Stimulated activated CD4-positive, alpha-beta T cell treated with anti-CD3 and anti-CD28 coated beads, Interleukin-2, amount 100 ng/mL, for 24 hours (primary cell): ENCODE data around the gene EEF1E1.
"Not testable (repeated sequence)": the region's sequence is repeated elsewhere in the genome, so short reads cannot be mapped to it uniquely, and the experiment has no call there.

ENCODE experiments used
- DNase-seq, 2 donors: peaks; one replicate each; pipeline ENCODE4 v3.0.0-alpha.2; 2020

EEF1E1 gene

DNA sequence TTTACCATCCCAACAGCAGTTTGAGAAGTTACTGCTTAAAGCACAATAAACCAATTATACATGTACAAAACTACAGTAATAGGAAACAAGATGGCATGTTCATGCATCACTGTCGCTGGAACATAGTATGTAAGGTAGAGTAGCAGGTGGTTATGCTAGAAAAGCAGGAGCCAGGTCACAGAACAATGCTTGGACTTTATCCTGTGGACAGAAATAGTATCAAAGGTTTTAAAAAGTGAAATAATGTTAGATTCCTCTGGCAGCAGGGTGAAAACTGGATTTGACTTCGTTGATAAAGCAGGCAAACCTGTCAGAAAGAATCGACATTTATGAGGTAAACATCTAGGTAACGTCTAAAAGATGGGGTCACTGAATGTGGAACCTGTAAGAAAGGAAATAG, 40.6 kb downstream of the EEF1E1 start:
- no peak for DNase-seq

DNA sequence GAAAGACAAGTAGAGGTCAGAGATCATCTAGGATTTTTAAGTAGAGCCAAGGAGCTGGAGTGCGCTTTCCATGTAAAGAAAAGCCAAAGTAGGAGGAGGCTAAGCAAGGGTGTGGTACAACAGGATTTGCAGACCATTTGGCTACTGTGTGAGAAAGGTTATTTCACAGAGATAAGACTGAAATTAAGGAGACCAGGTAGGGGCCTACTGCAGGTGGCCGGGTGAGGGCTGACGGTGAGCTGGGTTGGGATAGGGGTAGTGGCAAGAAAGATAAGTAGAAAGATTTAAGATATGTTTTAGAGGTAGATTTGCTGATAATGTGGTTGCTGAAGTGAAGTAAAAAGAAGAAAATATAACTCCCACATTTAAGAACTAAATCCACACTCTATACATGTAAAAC, 42.0 kb downstream of the EEF1E1 start:
- DNase-seq, result no peak

DNA sequence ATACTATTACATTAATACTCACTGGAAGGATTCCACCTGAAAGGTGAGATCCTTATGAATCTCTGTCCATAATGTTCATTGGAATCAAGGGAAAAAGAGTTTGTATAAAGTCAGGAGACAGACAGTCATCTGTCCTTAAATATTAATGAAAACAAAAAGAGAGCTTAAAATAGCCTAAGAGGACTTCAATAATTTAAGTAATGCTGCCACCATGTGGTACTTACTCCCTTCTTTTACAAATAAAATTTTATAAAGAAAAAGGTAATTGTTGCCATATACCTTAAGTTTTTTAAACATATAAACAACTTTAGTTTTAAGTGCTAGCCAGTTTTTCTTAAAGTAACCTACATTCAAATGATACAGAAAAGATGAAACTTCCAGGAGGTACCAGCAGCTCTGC, 43.2 kb downstream of the EEF1E1 start:
- DNase-seq, result no peak

DNA sequence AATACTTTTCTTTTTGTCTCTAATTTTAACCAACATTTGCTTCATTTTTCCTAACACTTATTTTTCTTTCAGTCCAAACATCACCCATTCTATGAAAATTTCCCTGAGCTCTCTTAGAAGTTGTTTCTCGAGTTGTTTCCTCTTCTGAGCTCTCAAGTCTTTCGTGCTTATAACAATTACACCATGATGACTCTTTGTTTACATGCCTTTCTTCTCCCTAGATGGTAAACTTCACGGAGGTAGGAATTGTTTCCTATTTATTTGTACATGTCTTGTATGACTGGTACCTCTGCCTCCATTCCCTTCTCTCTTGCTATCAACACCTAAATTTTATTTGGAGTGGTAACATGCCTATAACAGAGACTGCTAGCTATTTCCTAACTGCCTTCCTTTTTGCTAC, 44.6 kb downstream of the EEF1E1 start:
- no peak for DNase-seq

DNA sequence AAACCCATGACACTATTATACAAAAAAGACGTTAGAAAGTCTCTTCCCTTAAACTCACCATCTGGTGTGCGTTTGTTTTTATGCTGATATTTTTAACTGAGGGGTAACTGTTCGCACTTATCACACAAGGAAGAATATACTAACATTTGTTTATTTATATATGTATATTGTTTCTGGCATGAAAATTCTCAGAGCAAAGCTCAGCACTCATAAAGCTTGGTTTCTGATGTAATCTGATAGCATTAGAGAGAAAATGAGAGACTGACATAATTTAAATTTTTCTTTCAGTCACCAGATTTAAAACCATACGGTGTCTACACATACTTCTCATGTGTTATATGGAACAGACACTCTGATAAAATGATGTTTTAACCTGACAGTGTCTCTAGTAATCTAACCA, 45.1 kb downstream of the EEF1E1 start:
- DNase-seq, result no peak

DNA sequence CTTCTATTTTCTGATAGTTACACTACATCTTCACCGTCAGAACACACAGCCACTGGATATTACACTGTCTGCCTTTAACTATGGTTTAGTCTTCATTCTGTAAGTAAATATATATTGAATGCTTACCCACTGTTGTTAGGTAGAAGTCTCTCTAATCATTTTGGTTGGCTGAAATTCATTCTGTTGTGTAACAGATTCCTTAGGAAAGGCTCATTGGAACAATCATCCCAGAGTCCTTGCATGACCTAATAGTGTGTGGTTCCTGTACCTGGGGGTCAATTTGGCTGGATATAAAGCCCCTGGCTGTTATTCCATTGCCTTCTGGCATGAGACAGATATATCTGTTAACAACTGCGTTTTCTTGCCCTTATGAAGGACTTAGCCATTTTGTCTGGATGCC, 48.1 kb downstream of the EEF1E1 start:
- DNase-seq, result no peak

DNA sequence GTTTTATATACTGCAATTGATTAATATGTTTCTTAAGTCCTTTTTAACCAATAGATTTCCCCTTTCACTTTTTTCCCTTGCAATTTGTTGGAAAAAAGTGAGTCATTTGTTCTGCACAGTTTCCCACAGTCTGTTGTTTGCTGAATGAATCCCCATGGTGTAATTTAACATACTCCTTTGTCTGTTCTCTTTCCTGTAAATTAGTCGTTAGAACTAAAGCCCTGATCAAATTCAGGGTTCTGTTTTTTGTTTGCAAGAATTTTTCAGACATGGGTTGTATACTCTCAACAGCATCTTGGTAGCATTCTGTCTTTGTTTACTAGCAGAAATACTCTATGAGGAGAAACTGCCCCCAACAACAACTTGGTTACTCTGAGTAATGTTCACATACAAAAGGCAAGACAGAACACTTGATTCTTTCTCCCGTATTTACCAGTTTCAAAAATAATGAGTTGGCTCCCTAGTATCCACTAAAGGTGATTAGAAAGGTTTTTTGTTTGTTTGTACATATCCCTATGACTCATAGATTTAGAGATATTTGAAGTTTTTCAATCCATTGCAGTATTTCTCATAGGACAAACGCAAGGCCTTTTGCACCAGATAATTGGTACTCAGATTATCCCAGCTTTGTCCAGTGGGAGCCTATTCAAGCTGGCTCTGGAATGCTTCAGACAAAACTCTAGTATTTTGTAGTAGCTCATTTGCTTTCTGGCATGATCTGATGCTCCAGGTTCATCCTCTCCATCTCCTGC, 54.6 kb downstream of the EEF1E1 start:
- no peak for DNase-seq

DNA sequence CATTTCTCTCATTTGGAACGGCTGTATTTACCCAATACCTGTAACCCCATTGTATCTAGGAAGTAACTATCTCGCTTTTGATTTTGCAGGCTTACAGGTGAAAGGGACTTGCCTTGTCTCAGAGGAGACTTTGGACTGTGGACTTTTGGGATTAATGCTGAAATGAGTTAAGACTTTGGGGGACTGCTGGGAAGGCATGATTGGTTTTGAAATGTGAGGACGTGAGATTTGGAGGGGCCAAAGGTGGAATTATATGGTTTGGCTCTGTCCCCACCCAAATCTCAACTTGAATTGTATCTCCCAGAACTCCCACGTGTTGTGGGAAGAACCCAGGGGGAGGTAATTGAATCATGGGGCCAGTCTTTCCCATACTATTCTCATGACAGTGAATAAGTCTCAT, 56.6 kb downstream of the EEF1E1 start:
- not testable (repeated sequence) for DNase-seq

DNA sequence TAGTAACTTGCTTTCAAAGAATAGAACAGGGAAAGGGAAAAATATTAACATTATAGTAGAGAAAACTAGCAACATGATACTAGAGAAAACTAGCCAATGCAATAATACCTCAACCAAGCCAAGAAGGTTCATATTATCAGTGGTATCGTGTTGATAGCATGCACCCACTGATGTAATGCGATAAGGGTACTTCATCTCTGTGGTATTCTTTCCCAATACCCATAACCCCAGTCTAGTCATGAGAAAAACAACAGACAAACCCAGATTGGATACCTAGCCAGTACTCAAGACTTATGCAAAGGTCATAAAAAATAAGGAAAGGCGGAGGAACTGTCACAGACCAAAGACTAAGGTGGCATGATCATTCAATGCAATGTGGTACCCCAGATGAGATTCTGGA, 59.1 kb downstream of the EEF1E1 start:
- DNase-seq, result no peak

DNA sequence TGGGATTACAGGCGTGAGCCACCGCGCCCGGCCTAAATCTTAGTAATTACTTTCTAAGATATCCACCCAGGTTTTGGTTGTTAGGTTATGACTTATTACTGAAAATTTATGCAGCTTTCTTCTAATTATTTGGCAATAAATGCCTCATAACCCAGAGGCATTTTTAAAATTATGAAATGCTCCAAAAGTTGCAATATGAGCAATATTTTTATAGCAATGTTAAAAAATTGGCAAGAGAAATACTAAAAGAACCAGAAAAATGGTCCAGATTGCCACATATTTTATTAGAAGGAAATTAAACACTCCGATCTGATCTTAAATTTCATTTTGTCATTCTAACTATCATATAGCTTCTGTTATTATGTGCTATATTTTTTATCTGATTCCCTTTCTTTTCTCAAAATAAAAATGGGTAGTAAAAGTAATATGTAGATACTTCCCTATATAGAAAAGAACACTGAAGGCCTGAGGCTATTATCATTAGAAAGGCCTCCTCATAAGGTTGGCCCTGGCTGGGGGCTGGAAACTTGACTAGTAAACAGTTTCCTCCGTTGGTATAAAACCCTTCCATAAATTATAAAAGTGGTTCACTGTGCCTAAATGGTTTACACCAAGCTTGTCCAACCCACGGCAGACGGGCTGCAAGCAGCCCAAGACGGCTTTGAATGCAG, 60.3 kb downstream of the EEF1E1 start:
- DNase-seq, result no peak

DNA sequence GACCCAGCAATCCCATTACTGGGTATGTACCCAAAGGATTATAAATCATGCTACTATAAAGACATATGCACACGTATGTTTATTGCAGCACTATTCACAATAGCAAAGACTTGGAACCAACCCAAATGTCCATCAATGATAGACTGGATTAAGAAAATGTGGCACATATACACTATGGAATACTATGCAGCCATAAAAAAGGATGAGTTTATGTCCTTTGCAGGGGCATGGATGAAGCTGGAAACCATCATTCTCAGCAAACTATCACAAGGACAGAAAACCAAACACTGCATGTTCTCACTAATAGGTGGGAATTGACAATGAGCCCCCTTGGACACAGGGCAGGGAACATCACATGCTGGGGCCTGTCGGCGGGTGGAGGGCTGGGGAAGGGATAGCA, 68.2 kb downstream of the EEF1E1 start:
- not testable (repeated sequence) for DNase-seq

DNA sequence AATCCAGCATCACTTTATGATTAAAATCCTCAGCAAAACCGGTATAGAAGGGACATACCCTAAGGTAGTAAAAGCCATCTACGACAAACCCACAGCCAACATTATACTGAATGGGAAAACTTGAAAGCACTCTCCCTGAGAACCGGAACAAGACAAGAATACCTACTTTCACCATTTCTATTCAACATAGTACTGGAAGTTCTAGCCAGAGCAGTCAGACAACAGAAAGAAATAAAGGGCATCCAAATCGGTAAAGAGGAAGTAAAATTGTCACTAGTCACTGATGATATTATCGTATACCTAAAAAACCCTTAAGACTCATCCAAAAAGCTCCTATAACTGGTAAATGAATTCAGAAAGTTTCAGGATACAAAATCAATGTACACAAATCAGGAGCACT, 71.4 kb downstream of the EEF1E1 start:
- no peak for DNase-seq
